Prostate gland (tissue), 2 donors: ENCODE results near the gene KRTAP4-8. TPM values are rescaled to one million over a fixed set of nuclear protein-coding genes. Genes with fewer than 3 reads are reported as not detected.
"Not testable (repeated sequence)": the region's sequence is repeated elsewhere in the genome, so short reads cannot be mapped to it uniquely, and the experiment has no call there.

Experiments
- DNase-seq: peaks from one replicate; pipeline ENCODE4 v3.0.0-alpha.2; 2019; ENCODE audit warnings: low spot score
- H3K27ac ChIP-seq, 2 donors: fragments of 200-600 bp; sonication (generic); 2 replicates each; pipeline ENCODE4 v1.5.1; 2017 to 2019
- H3K27me3 ChIP-seq: fragments of 200-600 bp; sonication (generic); replicated peaks from 2 replicates; pipeline ENCODE4 v1.5.1; 2019; ENCODE audit not compliant: insufficient read depth
- H3K36me3 ChIP-seq, 2 donors: fragments of 200-600 bp; sonication (generic); 1 replicate in 1 of 2; 2 replicates in 1 of 2; pipeline versions ENCODE4 v1.5.1 to v1.8.1; 2017 to 2019
- H3K4me1 ChIP-seq: fragments of 200-600 bp; sonication (generic); replicated peaks from 2 replicates; pipeline ENCODE4 v1.5.1; 2019
- H3K4me3 ChIP-seq, 2 donors: fragments of 200-600 bp; sonication (generic); 2 replicates each; pipeline ENCODE4 v1.5.1; 2017 to 2019
- H3K9me3 ChIP-seq: fragments of 200-600 bp; sonication (generic); 2 replicates; pipeline ENCODE4 v1.5.1; 2017
- POLR2A ChIP-seq: fragments of 450-650 bp; IDR thresholded peaks from one replicate; pipeline ENCODE4 v1.6.1; 2016; ENCODE audit warnings: antibody characterized with exemption, mild to moderate bottlenecking
- POLR2AphosphoS5 ChIP-seq: sonication (generic); formaldehyde crosslinking; IDR thresholded peaks from one replicate; pipeline ENCODE4 v1.6.1; 2017; ENCODE audit warnings: antibody characterized with exemption
- WGBS: methylation state at CpG from one replicate; pipeline ENCODE4 v1.1.5; 2018; 5-methylcytosine and 5-hydroxymethylcytosine counted together
- intact Hi-C: fragments of 100-400 bp; cut with DNase I; formaldehyde crosslinking; loops from one replicate; pipeline ENCODE4 v1.14.2; 2022
- total RNA-seq, 2 donors: library from RNA; depleted of rRNA; stranded (reverse); fragments of >200 nt; gene quantifications; one replicate each; pipeline ENCODE4 v1.1.0, GENCODE V29; 2016
- TF ChIP-seq, protein P1 (sequence below), 4 experiments: fragments of 200-600 bp in 2 of 4; fragments of 450-650 bp in 2 of 4; sonication (generic) in 2 of 4; IDR thresholded peaks; 1 replicate in 3 of 4; 2 replicates in 1 of 4; pipeline ENCODE4 v1.5.1; 2016 to 2019; ENCODE audit warnings: antibody characterized with exemption in 4 of 4, mild to moderate bottlenecking in 2 of 4, moderate library complexity in 2 of 4

Gene KRTAP4-8
- total RNA-seq, 2 donors from 2014 or later, result not detected

DNA sequence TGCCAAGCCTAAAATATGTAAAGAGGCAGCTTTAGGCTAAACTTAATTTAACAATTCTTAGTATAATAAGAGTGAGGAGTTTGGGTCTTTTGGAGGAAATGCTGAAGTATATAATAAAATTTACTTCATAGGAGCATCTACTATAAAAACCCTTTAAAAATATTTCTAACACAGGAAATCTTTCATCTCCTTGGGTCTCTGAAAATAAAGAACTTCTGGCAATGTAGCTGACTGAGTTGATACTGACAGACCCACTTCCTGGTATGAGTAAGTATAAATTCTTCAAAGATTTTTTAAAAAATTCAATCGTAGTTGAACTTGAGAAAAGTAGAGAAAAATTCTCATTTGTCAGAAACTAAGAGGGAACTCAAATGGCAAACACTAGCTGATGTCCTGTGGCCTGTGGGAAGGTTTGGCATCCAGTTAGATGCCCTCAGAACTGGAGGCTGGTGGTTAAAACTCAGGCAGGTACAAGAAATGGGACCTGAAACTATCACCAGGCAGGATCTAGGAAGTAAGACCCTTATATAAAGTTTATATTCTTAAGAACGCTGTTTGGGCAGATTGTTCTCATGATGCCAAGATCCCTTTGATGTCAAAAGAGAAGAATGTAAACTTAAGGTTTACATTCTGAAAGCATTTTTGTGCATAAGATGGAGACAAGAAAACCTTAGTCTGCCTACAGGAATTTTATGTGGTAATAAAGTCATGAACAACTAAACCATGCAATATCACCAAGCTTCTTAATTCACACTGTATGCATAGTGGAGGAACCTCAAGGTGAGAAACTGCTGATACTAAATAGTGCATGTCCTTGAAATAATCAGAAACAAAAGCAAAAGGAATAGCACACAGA is 36.2 kb upstream of the KRTAP4-8 start:
- H3K9me3 ChIP-seq, result no peaks in the 10 kb centered on the region
- TF ChIP-seq, protein P1, sequence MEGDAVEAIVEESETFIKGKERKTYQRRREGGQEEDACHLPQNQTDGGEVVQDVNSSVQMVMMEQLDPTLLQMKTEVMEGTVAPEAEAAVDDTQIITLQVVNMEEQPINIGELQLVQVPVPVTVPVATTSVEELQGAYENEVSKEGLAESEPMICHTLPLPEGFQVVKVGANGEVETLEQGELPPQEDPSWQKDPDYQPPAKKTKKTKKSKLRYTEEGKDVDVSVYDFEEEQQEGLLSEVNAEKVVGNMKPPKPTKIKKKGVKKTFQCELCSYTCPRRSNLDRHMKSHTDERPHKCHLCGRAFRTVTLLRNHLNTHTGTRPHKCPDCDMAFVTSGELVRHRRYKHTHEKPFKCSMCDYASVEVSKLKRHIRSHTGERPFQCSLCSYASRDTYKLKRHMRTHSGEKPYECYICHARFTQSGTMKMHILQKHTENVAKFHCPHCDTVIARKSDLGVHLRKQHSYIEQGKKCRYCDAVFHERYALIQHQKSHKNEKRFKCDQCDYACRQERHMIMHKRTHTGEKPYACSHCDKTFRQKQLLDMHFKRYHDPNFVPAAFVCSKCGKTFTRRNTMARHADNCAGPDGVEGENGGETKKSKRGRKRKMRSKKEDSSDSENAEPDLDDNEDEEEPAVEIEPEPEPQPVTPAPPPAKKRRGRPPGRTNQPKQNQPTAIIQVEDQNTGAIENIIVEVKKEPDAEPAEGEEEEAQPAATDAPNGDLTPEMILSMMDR (IDR thresholded peaks at IDR 0.05), result no peak
- TF ChIP-seq POLR2AphosphoS5 (no peak), POLR2A (no peak)
- H3K4me1 ChIP-seq, result no peaks in the 10 kb centered on the region
- H3K4me3 ChIP-seq, result no peak overlapping the region
- intact Hi-C loops, result no loop called here
- 30% methylated on average over 2 of the region's 2 CpGs for WGBS
- no peak overlapping the region for H3K27ac ChIP-seq
- no peaks in the 10 kb centered on the region for H3K27me3 ChIP-seq
- no peak for DNase-seq
- H3K36me3 ChIP-seq, result no peaks in the 10 kb centered on the region

GRCh38 chr17:41131979-41132378 is 34.0 kb upstream of the KRTAP4-8 start:
- Histone ChIP-seq H3K27ac (no peak overlapping the region), H3K9me3 (no peaks in the 10 kb centered on the region), H3K4me1 (no peaks in the 10 kb centered on the region), H3K4me3 (no peak overlapping the region), H3K36me3 (no peaks in the 10 kb centered on the region), H3K27me3 (no peaks in the 10 kb centered on the region)
- TF ChIP-seq POLR2A (no peak), POLR2AphosphoS5 (no peak)
- TF ChIP-seq, protein P1 (IDR thresholded peaks at IDR 0.05), result no peak
- intact Hi-C loops, result no loop called here
- WGBS, result 83% methylated on average over 3 of the region's 3 CpGs
- no peak for DNase-seq

DNA sequence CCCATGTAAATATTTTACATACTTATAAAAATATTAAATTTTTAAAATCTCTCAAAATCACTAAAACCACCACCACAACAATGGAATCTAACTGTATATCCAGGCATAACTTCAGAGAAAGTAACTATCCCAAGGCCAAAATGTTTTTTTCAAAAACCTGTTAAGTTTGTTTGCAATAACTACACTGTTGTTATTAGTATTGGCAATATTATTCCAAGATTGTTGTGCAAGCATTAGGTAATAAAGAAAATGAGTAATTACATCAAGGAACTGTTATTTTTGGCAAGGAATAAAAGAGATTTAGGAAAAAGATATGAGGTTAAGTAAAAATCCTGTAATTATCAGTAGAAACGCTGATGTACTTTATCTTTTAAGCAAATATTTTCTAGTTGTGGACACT is 29.4 kb upstream of the KRTAP4-8 start:
- intact Hi-C loops, result no loop called here
- WGBS, result 43% methylated on average over 1 of the region's 1 CpG
- TF ChIP-seq POLR2A, result no peak
- TF ChIP-seq, protein P1 (IDR thresholded peaks at IDR 0.05), result no peak
- TF ChIP-seq POLR2AphosphoS5, result no peak
- Histone ChIP-seq H3K4me3 (no peak overlapping the region), H3K36me3 (no peaks in the 10 kb centered on the region), H3K27ac (no peak overlapping the region), H3K9me3 (no peaks in the 10 kb centered on the region), H3K4me1 (no peaks in the 10 kb centered on the region), H3K27me3 (no peaks in the 10 kb centered on the region)
- DNase-seq, result no peak

DNA sequence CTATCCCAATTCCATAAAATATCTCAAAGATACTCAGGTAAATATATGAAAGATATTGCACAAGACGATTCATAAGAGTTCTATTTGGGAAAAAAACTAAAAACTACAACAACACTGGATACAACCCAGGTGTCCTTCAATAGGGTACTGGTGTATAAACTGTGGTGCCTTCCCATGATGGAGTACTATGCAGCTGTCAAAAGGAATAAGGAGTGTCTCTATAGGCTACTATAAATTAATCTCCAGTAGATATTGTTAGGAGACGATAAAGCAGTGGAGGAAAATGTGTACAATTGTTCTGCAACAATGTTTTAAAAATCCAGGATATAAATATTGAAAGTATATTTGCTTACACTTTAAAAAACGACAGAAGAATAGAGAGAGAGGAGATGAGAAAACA is 28.5 kb upstream of the KRTAP4-8 start:
- intact Hi-C loops, result no loop called here
- 93% methylated on average over 3 of the region's 3 CpGs for WGBS
- Histone ChIP-seq H3K9me3 (no peaks in the 10 kb centered on the region), H3K4me3 (no peak overlapping the region), H3K36me3 (no peaks in the 10 kb centered on the region), H3K27ac (no peak overlapping the region), H3K4me1 (no peaks in the 10 kb centered on the region), H3K27me3 (no peaks in the 10 kb centered on the region)
- TF ChIP-seq, protein P1 (IDR thresholded peaks at IDR 0.05), result no peak
- TF ChIP-seq POLR2A (no peak), POLR2AphosphoS5 (no peak)
- no peak for DNase-seq

- Histone ChIP-seq H3K36me3 (no peaks in the 10 kb centered on the region), H3K4me3 (no peak overlapping the region), H3K4me1 (no peaks in the 10 kb centered on the region), H3K27ac (no peak overlapping the region), H3K9me3 (no peaks in the 10 kb centered on the region), H3K27me3 (no peaks in the 10 kb centered on the region)
- no peak for DNase-seq
- intact Hi-C loops, result no loop called here
- TF ChIP-seq POLR2AphosphoS5 (no peak), POLR2A (no peak)
- TF ChIP-seq, protein P1 (IDR thresholded peaks at IDR 0.05), result no peak
- 96% methylated on average over 2 of the region's 2 CpGs for WGBS
These were observed 27.1 kb upstream of the KRTAP4-8 start for GRCh38 chr17:41125064-41125463.

DNA sequence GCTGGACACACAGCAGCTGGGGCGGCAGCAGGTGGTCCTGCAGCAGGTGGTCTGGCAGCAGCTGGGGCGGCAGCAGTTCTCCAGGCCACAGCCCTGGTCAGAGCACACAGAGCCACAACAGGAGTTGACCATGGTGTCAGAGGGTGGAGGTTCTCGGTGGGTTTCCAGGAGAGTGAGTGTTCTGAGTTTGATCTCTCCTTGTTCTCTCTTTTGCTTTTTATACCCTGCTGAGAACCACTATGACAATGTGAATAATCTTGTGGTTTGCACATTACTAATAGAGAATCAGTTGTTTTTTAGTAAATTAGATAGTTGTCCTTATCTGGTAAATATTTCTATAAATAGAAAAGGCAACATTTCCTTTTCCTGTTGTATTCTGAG is 26.0 kb upstream of the KRTAP4-8 start, which contains the start of gene KRTAP4-12:
Gene KRTAP4-12 (minus strand): TSS at position 192 of the 381 bp plus-strand sequence. CDS start 60 bp downstream, at position 132.
- H3K36me3 ChIP-seq, H3K27ac ChIP-seq, DNase-seq, intact Hi-C loops, H3K4me1 ChIP-seq, H3K27me3 ChIP-seq, H3K9me3 ChIP-seq, H3K4me3 ChIP-seq: not testable (repeated sequence)
- WGBS, result 90% methylated on average over 3 of the region's 3 CpGs

DNA sequence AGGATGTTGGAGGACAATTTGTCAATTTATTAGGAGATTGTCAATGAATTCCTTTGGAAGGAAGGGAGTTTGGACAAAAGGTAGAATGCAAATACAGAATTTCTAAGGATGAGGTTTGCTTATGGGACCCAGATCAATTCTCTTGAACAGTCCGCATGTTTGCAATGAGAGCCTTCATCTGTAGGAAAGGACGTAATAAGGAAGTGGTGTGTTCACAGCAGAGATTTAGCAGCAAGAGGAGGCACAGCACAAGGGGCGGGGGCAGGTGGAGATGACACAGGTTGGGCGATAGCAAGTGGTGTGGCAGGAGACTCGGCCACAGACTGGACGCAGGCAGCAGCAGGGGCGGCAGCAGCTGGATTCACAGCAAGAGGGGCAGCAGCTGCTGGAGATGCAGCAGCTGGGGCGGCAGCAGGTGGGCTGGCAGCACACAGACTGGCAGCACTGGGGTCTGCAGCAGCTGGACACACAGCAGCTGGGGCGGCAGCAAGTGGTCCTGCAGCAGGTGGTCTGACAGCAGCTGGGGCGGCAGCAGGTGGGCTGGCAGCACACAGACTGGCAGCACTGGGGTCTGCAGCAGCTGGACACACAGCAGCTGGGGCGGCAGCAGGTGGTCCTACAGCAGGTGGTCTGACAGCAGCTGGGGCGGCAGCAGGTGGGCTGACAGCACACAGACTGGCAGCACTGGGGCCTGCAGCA is 25.5 kb upstream of the KRTAP4-8 start:
- intact Hi-C loops, H3K27ac ChIP-seq, H3K9me3 ChIP-seq, H3K36me3 ChIP-seq, H3K4me1 ChIP-seq, H3K4me3 ChIP-seq, DNase-seq, H3K27me3 ChIP-seq: not testable (repeated sequence)
- 89% methylated on average over 12 of the region's 12 CpGs for WGBS
